Hematopoietic multipotent progenitor cell (in vitro differentiated cells): ENCODE data around the gene TMEM221. TPM values are rescaled to one million over a fixed set of nuclear protein-coding genes. Genes with fewer than 3 reads are reported as not detected.

Source experiments
- DNase-seq, 3 donors: peaks; one replicate each; pipeline ENCODE4 v3.0.0-alpha.2; 2011 to 2015; ENCODE audit warnings: low read depth in 2 of 3, low spot score in 2 of 3
- total RNA-seq: library from RNA; depleted of rRNA; stranded (reverse); fragments of >200 nt; gene quantifications from one replicate; pipeline ENCODE4 v1.2.3, GENCODE V29; 2012

TMEM221 gene
- total RNA-seq, 1 donor: under 0.01 TPM

DNA sequence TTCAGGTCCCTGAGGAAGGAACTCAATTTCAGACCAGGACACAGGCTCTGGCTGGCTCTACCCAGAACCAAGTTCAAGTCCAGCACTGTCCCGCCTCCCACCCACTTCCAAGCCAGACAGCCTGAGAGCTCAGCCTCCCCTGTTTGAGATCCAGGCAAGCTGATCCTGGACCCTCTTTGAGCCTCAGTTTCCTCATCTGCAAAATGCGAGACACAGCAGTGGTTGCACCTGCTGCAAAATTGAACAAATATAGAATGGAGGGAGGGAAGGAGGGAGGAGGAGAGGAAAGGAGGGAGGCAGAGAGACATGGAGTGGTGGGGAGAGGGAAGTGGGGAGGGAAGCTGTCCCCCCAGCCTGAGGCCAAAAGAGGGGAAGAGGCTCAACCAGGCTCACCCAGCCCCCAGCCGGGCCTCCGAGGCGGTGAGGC is 751 bp downstream of the TMEM221 start:
- DNase-seq: no peak

DNA sequence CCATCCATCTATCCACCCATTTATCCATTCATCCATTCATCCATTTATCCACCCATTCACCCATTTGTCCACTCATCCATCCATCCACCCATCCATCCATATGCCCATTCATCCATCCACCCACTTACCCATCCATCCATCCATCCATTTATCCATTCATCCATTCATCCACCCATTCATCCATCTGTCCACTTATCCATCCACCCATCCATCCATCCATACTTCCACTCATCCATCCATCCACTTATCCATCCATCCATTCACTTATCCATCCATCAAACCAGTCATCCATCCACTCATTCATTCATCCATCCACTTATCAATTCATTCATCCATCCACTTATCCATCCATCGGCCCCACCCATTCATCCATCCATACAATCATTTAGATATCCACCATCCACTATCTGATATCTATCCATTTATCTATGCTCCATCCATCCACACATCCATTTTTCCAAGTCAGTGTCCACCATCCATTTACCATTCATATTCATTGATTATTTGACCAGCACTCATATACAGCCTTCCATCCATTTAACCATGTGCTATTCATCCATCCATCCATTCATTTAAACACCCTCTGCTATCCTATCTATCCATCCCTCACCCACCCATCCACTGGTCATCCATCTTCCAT is 2.8 kb downstream of the TMEM221 start:
- no peak for DNase-seq

DNA sequence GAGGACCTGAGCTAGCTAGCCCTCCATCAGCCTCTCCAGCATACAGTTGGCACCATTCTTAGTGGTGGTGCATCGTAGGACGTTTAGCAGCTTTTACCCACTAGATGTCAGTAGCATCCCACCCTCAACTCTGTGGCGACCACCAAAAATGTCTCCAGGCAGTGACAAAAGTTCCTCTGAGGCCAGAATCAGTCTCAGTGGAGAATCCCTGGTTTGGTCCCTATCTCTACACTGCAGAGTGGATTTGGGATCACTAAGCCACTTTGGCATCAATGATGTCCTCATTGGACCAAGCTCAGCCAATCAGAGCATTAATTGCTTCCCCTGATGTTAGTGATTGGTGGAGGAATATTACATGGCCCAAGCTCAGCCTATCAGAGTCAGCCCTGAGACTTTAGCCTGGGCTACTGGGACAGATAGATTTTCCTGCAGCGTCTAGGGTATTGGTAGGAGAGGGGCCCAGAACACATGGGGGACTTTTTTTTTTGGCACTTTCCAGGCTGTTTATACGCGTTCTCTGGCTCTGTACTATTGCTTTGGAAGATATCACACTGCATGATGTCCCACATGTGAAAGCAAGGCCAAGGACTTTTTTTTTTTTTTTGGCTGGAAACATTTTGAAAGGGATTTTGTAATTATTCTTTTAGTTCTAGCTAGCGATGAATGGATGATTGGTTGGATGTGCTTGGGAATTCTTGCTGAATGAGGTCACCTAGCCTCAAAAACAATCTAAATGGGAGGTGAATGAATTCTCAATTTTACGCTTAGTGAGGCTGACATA is 7.0 kb downstream of the TMEM221 start:
- DNase-seq: peak in 2 of 3 donors; percentile 46 to 61

DNA sequence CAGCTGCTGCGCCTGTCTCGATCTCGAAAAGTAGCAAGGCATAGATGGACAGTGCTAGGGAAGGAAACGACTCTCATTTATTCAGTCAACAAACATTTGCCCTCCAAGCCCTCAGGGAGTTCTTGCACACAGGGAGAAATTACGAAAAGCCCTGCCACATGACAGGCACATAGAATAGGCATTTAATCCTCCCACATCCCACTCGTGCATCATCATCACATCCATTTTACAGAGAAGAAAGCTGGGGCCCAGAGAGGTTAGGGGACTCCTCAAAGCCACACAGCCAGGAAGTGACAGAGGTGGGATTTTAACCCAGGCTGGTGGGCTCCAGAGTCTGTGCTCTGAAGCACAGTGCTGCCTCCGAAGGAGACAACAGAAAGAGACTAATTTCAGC is 11.6 kb downstream of the TMEM221 start:
- no peak for DNase-seq

DNA sequence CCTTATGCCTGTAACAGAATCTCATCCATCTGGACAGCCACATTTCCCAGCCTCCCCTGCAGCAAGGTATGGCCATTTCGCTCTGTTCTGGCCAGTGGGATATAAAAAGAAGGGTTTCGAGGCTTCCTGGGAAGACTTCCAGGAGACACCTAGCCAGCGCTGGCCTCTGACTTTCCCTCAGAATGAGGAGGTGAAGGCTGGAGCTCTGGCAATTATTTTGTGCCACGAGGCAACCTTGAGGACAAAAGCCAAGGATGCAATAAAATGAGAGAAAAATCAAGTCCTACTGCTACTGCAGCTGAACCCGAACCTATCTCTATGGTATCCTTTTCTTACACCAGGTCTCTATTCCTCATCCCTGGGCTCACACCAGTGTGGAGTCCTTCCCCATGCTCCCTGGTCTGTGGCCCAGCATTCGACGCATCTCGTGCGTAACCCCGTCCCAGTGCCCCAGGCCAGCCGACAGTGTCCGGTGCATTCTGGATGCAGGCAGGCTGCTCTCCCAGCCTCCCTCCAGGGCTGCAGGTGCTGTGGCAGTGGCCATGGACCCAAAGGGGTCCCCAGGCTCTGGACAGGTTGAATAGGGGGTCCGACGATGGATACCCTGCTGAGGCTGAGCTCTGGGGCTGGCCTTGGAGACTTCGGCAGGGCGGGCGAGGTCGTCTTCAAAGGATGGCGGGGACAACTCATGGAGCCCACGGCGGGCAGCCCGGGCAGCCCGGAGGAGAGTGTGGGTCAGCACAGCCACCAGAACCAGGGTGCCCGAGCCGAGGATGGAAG is 12.2 kb downstream of the TMEM221 start:
- no peak for DNase-seq

DNA sequence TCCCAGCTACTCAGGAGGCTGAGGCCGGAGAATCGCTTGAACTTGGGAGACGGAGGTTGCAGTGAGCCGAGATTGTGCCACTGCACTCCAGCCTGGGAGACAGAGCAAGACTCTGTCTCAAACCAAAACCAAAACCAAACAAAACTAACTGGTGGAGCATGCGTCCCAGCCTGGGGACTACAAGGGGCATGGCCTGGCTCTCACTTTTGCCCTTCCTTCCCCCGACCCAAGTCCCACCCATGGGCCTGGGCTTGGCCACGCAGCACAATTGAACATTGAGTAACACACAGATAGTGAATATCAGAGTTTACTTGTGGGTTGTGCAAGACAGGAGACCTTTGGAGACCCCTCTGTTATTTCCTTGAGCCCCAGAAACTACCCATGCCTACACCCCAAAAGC is 13.2 kb downstream of the TMEM221 start:
- DNase-seq: no peak

DNA sequence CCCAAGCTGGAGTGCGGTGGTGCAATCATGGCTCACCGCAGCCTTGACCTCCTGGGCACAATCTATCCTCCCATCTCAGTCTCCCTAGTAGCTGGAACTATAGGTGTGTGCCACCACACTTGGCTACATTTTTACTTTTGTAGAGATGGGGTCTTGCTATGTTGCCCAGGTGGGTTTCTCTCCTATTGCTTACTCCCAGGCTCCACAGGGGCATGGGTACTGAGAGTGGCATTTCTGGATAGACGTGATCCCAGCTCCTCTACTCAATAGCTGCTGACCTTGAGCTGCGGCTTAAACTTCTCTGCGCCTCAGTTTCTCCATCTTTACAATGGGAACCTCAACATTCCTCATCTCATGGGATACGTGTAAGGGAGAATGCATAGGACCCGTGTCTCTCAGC is 17.1 kb downstream of the TMEM221 start:
- DNase-seq: no peak

DNA sequence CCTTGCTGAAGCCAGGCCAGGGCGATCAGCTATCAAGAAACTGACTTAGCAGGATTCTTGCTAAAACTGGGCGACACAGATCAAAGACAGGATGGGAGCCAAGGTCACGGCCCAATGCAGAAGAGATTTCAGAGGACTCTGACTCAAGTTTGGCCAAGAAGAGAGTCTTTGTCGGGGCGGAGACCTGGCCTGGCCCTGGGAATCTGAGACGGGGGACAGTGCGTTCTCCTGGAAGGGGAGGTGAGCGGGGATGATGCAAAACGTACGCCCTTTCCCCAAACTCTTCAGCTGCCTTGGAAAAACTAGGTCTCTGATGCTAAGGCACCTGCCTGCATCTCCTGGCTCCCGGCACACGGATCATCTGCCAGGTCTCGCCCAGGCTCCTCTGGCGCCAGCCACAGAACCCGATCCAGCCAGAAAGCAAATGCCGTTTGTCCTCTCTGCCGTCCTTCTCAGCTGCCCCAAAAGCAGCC is 18.8 kb downstream of the TMEM221 start:
- no peak for DNase-seq

DNA sequence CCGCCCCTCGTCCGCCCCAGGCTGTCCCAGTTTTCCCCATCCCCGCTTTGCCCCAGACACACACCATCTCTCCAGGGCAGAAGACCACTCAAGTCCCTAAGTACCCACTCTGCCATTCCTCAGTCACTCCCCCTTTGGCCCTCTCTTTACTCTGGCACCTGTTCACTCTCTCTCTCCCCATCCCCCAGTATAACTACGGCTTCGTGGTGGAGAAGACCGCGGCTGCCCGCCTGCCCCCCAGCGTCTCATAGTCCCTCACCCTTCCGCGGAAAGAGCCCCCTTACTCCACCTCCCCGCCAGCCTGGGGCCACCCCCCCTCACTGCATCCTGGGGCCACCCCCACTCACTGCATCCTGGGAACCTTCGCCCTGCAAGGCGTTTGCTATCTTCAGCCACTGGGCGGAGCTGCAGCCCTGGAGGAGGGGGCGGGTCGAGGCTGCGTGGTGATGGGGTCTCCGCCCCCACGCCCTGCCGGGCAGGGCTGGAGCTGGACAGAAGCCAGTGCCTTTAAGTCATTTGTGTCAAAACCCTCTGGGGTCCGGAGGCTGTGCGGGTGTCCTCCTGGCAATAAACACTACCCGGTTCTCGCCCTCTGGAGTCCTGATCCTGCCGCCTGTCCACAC is 23.6 kb downstream of the TMEM221 start:
- peak in 2 of 3 donors; percentile 75 to 78 for DNase-seq

DNA sequence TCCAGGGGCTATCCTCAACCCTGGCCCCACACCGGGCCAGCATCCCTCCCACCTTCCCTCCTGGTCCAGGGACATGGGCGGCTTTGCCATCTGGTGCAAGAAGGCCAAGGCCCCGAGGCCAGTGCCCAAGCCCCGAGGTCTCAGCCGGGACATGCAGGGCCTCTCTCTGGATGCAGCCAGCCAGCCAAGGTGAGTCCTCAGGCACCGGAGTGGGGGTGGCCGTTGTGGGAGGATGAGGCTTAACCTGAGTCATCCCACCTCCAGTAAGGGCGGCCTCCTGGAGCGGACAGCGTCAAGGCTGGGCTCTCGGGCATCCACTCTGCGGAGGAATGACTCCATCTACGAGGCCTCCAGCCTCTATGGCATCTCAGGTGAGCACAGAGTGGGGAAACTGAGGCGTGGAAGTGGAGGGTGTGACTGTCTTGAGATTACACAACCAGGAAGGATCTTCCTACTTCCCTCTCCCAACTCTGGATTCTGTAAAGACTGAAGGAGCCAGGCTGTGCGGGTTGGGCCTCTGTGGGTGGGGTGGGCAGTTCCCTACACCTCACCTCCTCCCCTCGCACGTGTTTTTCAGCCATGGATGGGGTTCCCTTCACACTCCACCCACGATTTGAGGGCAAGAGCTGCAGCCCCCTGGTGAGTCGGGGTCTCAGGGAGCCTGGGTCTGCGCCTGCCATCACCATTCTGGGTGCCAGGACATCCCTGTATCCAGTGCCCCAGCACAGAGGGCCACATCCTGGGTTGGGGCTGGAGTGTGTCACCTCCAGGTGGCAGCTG is 24.8 kb downstream of the TMEM221 start:
- DNase-seq: no peak

DNA sequence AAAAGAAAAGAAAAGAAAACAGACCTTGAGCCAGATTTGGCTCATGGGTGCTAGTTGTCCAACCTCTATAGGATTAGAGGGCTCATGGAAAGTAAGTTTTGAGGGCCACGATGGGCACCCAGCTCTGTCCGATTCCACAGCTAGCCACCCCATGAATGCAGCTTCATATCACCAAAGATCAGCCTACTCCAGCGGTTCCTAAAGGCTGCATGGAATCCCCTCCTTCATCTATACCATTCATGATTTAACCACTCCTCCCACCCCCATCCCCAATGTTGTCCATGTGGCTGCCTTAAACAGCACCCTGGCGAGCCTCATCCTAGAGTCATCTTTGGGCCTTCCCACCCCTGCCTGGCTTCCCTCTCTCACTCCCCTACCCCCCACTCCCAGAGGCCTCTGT is 26.5 kb downstream of the TMEM221 start:
- no peak for DNase-seq

DNA sequence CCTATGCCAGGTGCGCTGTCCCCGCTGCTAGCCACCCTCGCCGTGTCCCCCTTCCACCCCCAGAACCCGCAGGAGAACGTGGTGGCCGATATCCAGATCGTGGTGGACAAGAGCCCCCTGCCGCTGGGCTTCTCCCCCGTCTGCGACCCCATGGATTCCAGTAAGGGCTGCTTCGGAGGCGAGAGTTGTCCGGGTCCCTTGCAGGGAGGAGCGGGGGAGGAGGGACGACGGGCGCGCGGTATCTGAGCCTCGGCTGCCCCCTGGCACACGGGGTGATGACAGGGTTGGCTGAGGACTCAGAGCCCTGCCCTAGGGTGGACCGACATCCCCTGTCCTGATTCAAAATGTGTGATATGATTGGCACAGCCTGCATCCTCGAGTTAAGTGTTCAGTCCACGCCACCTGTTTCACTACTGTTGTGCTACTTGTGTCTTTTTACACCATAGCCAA is 28.0 kb downstream of the TMEM221 start:
- DNase-seq: peak in 2 of 3 donors; percentile 56 to 67

DNA sequence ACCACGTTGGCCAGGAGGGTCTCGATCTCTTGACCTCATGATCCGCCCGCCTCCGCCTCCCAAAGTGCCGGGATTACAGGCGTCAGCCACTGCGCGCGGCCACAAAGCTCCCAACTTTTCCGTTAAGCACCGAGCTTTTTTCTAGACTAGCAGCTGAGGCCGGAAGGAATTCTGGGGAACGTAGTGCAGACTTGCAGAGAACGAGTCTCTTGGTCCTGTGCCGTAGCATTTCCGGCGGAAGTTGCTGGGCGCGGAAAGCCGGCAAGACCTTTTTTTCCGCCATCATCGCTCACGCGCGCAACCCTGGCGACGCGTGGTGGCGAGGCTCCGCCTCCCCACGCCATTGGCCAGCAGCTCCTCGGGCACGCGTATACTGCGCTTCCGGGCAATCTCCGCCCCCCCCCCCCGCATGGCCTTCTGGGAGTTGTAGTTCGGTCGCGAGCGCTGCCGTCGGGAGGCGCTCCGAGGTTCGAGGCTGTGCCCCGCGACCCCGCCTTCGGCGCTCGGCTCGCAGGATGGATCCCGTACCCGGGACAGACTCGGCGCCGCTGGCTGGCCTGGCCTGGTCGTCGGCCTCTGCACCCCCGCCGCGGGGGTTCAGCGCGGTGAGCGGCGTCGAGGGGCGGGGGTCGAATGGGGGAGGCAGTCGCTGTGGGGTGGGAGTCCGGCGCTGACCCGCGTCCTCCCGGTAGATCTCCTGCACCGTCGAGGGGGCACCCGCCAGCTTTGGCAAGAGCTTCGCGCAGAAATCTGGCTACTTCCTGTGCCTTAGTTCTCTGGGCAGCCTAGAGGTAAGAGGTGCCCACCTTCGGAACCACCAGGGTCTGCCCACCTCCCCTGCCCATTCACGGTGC is 28.6 kb downstream of the TMEM221 start, which contains the start of gene MVB12A:
MVB12A (plus strand) TSS at position 427 of the 854 bp plus-strand sequence; CDS start at position 516, 89 bp downstream.
- DNase-seq: peak; percentile 93 to 99 (median 98)

DNA sequence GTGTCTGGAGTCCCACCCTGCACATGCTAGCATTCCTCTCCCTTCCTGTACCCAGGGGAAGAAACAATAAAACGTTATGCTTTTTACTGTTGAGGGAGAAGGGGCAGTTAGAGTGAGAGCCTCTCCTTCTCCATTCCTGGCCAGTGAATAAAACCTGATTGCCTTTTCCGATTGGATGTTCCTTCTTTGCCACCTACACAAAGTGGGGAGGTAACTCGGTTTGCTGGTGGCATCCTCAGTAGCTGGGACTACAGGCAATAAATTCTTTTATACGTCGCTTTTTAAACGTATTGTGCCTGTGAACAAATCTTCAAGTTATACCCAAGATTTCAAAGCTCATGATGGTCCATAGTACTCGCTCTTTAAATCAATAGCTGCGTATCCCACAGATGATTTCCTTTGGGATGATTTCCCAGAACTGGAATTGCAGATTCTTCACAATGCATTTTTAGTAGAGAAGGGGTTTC is 29.3 kb downstream of the TMEM221 start:
- DNase-seq: no peak

DNA sequence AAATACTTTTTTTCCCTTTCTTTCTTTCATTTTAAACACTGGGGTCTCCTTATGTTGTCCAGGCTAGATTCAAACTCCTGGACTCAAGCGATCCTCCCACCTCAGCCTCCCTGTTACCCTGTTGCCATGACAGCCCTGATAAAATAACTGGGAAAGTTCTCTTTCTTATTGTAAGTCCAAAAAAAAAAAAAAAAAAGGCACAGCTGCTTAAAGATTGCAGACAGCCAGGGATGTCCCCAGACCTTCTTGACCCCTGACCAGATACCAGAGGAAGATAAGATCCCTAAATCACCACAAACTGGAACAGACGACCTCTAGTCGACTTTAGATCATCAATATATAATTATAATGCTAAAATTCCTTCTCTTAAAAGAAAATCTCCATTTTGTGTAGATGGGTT is 29.8 kb downstream of the TMEM221 start:
- DNase-seq: no peak

DNA sequence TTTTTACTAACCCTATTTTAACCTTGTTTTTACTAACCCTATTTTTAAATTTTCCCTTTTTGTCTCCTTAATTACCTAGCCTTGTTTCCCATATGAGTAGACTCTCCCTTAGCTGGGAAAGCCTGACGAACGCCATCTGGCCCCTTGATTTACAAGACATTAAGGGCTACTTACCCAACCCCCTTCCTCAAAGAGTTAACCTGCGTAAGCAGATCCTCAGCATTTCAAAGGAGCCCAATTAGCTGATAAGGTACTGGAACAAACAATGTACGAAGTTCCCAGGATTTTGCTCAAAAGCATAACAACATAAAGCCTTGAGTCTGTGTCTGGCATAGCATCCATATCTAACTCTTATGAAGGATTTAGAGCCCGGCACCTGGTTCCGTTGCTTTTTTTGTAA is 33.3 kb downstream of the TMEM221 start:
- DNase-seq: no peak

DNA sequence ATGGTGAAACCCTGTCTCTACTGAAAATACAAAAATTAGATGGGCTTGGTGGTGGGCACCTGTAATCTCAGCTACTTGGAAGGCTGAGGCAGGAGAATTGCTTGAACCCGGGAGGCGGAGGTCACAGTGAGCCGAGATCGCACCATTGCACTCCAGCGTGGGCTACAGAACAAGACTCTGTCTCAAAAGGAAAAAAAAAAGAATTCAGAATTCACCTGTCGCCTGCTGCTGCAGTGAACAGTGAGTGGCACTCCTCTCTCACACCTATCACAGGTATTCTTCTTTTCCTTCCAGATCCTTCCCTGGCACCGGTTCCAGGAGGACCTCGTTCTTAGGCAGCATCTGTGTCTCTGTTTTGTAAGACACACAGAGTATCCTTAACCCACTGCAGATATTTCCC is 34.4 kb downstream of the TMEM221 start:
- DNase-seq: no peak

DNA sequence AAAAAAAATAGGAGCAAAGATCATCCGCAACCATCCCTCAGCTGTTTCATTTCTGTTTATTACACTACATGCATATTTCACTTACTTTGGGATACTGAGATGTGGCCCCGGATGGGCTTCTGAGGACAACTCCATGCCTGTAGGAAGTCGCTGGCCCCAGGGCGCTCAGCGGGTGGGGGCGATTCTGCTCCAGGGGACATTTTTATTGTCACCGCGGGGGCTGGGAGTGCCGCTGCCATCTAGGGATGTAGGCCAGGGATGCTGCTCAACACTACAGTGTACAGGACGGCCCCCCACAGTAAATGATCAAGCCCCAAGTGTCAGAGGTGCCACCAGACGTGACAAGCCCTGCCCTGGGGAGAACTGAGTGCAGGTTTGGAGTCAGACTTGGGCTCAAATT is 36.7 kb downstream of the TMEM221 start:
- DNase-seq: no peak

DNA sequence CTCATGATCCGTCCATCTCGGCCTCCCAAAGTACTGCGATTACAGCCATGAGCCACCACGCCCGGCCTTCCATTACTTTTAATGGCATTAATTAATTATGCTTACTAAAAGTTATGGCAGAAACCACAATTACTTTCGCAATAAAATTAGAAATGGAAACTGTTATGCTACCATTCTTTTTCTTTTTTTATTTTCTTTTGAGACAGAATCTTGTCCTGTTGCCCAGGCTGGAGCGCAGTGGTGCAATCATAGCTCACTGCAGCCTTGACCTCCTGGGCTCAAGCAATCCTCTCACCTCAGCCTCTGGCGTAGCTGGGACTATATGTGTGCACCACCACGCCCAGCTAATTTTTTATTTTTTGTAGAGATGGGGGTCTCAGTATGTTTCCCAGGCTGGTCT is 38.5 kb downstream of the TMEM221 start:
- no peak for DNase-seq
